ENCODE measurements around the gene CDC25A. TPM values are rescaled to one million over a fixed set of nuclear protein-coding genes. Genes with fewer than 3 reads are reported as not detected.
A peak's percentile ranks its signal among the peaks of the same experiment; 100 is the strongest.

Gene CDC25A
- total and polyA plus RNA-seq, 2 experiments from 2014 or later = 5.5 to 7.9 TPM

DNA sequence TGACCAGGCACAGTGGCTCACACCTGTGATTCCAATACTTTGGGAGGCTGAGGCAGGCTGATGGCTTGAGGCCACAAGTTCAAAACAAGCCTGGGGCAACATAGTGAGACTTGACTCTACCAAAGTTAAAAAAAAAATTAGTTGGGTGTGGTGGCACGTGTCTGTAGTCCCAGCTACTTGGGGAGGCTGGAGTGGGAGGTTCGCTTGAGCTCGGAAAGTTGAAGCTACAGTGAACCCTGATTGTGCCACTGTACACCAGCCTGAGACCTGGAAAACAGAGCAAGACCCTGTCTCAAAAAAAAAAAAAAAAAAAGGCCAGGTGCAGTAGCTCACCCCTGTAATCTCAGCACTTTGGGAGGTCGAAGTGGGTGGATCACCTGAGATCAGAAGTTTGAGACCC, 3.1 kb downstream of the CDC25A start:
- no peaks in the 10 kb centered on the region for H4K20me1 ChIP-seq (ENCODE audit: insufficient read depth, poor library complexity, severe bottlenecking)
- WGBS (ENCODE audit: low lambda C conversion rate, missing lambda C conversion rate) = 92% methylated on average over 4 of the region's 4 CpGs
- peaks cover 47% of the 10 kb centered on the region for H3K79me2 ChIP-seq
- H3K4me1 ChIP-seq (ENCODE audit: insufficient read depth) = peaks cover 11% of the 10 kb centered on the region
- no peaks in the 10 kb centered on the region for H3K27me3 ChIP-seq
- no peak overlapping the region for H3K4me3 ChIP-seq
- H3K9me2 ChIP-seq (replicated peaks; ENCODE audit: insufficient read depth) = no peaks in the 10 kb centered on the region
- no peaks in the 10 kb centered on the region for H3K36me3 ChIP-seq (replicated peaks; ENCODE audit: insufficient read depth, low read depth)
- no peaks in the 10 kb centered on the region for H3K9me3 ChIP-seq (ENCODE audit: low read depth)
- H3K4me2 ChIP-seq = no peak overlapping the region
- no peak for DNase-seq (ENCODE audit: low spot score)
- TF ChIP-seq, protein P1, sequence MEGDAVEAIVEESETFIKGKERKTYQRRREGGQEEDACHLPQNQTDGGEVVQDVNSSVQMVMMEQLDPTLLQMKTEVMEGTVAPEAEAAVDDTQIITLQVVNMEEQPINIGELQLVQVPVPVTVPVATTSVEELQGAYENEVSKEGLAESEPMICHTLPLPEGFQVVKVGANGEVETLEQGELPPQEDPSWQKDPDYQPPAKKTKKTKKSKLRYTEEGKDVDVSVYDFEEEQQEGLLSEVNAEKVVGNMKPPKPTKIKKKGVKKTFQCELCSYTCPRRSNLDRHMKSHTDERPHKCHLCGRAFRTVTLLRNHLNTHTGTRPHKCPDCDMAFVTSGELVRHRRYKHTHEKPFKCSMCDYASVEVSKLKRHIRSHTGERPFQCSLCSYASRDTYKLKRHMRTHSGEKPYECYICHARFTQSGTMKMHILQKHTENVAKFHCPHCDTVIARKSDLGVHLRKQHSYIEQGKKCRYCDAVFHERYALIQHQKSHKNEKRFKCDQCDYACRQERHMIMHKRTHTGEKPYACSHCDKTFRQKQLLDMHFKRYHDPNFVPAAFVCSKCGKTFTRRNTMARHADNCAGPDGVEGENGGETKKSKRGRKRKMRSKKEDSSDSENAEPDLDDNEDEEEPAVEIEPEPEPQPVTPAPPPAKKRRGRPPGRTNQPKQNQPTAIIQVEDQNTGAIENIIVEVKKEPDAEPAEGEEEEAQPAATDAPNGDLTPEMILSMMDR (IDR thresholded peaks at IDR 0.05; ENCODE audit: poor library complexity) = no peak
- no peak for TF ChIP-seq EZH2 (IDR thresholded peaks at IDR 0.05; ENCODE audit: borderline replicate concordance)
- no peak for TF ChIP-seq EZH2phosphoT487 (IDR thresholded peaks at IDR 0.05; ENCODE audit: low read depth, severe bottlenecking, unreplicated experiment)
- H3K27ac ChIP-seq = no peak overlapping the region
- no peak overlapping the region for H2AFZ ChIP-seq

DNA sequence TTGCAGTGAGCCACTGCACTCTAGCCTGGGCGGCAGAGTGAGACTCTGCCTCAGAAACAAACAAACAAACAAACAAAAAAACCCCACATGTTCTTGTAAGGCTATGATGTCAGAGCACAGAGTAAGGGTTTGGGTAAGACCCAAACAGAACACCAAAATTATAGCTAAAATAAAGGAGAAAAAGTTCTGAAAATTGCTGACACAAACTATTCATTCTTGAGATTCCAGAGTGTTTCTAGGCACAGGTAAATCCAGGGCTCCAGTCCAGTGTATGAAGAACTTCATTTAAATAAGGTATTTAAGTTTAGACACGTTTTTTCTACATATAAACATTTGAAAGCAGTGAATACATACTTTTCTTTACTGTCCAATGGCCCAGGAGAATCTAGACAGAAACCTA, 3.9 kb downstream of the CDC25A start:
- Histone ChIP-seq H3K9me3 (ENCODE audit: low read depth) (no peaks in the 10 kb centered on the region), H3K4me2 (no peak overlapping the region), H3K27ac (no peak overlapping the region), H4K20me1 (ENCODE audit: insufficient read depth, poor library complexity, severe bottlenecking) (no peaks in the 10 kb centered on the region), H3K27me3 (no peaks in the 10 kb centered on the region), H3K36me3 (replicated peaks; ENCODE audit: insufficient read depth, low read depth) (no peaks in the 10 kb centered on the region), H3K9me2 (replicated peaks; ENCODE audit: insufficient read depth) (no peaks in the 10 kb centered on the region), H3K4me3 (no peak overlapping the region), H3K79me2 (peaks cover 51% of the 10 kb centered on the region), H3K4me1 (ENCODE audit: insufficient read depth) (peaks cover 11% of the 10 kb centered on the region), H2AFZ (no peak overlapping the region)
- TF ChIP-seq EZH2 (IDR thresholded peaks at IDR 0.05; ENCODE audit: borderline replicate concordance) (no peak), EZH2phosphoT487 (IDR thresholded peaks at IDR 0.05; ENCODE audit: low read depth, severe bottlenecking, unreplicated experiment) (no peak)
- TF ChIP-seq, protein P1 (IDR thresholded peaks at IDR 0.05; ENCODE audit: poor library complexity) = no peak
- no peak for DNase-seq (ENCODE audit: low spot score)
- WGBS (ENCODE audit: low lambda C conversion rate, missing lambda C conversion rate) = 89% methylated on average over 2 of the region's 2 CpGs

DNA sequence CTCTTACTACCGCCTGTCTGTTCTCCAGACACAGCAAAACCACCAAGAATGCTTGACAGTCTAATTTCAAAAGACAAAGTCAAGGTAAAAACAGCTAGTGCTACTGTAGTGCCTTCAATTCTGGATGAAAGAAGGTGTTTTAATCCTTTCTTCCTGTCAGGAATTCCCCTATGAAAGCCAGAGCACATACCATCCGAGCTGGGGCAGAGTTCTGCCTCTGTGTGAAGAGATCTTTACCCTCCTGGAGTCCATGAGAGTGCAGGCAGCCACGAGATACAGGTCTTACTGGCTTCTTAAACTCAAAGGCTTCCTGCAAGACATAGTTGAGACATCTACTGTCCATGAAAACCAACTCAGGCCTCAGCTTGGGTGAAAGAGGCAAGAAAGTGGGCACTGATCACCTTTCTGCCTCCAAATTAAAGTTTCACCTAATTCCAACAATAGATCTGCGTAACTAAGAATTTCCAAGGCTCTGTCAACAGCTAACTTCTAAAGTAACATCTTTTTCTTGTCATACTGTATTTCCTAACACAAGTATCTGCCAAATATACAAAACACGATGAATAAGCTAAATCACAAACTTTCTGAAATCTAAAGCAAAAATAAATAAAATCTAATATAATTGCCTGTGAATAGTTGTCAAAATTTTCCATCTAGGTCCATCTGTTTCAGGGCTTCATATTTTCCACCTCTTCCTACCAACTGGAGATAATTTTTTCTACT, 7.5 kb downstream of the CDC25A start:
- DNase-seq (ENCODE audit: low spot score) = peak; percentile 16
- no peaks in the 10 kb centered on the region for H3K27me3 ChIP-seq
- H2AFZ ChIP-seq = no peak overlapping the region
- no peaks in the 10 kb centered on the region for H3K9me3 ChIP-seq (ENCODE audit: low read depth)
- H3K4me1 ChIP-seq (ENCODE audit: insufficient read depth) = no peaks in the 10 kb centered on the region
- no peak overlapping the region for H3K4me2 ChIP-seq
- no peaks in the 10 kb centered on the region for H3K9me2 ChIP-seq (replicated peaks; ENCODE audit: insufficient read depth)
- no peak for TF ChIP-seq EZH2phosphoT487 (IDR thresholded peaks at IDR 0.05; ENCODE audit: low read depth, severe bottlenecking, unreplicated experiment)
- TF ChIP-seq, protein P1 (IDR thresholded peaks at IDR 0.05; ENCODE audit: poor library complexity) = no peak
- no peak for TF ChIP-seq EZH2 (IDR thresholded peaks at IDR 0.05; ENCODE audit: borderline replicate concordance)
- H3K4me3 ChIP-seq = no peak overlapping the region
- WGBS (ENCODE audit: low lambda C conversion rate, missing lambda C conversion rate) = 70% methylated on average over 5 of the region's 5 CpGs
- H3K27ac ChIP-seq = no peak overlapping the region
- no peaks in the 10 kb centered on the region for H3K36me3 ChIP-seq (replicated peaks; ENCODE audit: insufficient read depth, low read depth)
- no peaks in the 10 kb centered on the region for H4K20me1 ChIP-seq (ENCODE audit: insufficient read depth, poor library complexity, severe bottlenecking)
- peaks cover 37% of the 10 kb centered on the region for H3K79me2 ChIP-seq

Measured in hepatocyte (in vitro differentiated cells).